ENCODE data around the gene KCNJ9. TPM values are rescaled to one million over a fixed set of nuclear protein-coding genes. Genes with fewer than 3 reads are reported as not detected.

Gene KCNJ9
- total RNA-seq, 1 donor, result not detected

GRCh38 chr1:160129966-160130365 is 48.6 kb downstream of the KCNJ9 start:
- Histone ChIP-seq H3K27me3 (ENCODE audit: insufficient read depth, low read length) (peaks cover 19% of the 10 kb centered on the region), H3K79me2 (ENCODE audit: insufficient read depth, low read length) (no peaks in the 10 kb centered on the region), H3K4me2 (ENCODE audit: insufficient read depth, low read length) (no peak overlapping the region)

GRCh38 chr1:160130486-160130885 is 49.1 kb downstream of the KCNJ9 start:
- no peak overlapping the region for H3K27ac ChIP-seq (ENCODE audit: low read depth, low read length)
- no peaks in the 10 kb centered on the region for H3K36me3 ChIP-seq (ENCODE audit: insufficient read depth, low read length)
- H3K4me1 ChIP-seq (ENCODE audit: insufficient read depth, low read length), result peaks cover 27% of the 10 kb centered on the region
- H3K79me2 ChIP-seq (ENCODE audit: insufficient read depth, low read length), result no peaks in the 10 kb centered on the region
- H3K9me3 ChIP-seq (ENCODE audit: low read depth, low read length), result no peaks in the 10 kb centered on the region
- no peak for DNase-seq (ENCODE audit: insufficient read length, low spot score, missing footprints)
- no peaks in the 10 kb centered on the region for H4K20me1 ChIP-seq (ENCODE audit: insufficient read depth, low read length)
- peaks cover 19% of the 10 kb centered on the region for H3K27me3 ChIP-seq (ENCODE audit: insufficient read depth, low read length)
- no peak overlapping the region for H3K4me3 ChIP-seq (ENCODE audit: insufficient read depth, low read length)
- H3K4me2 ChIP-seq (ENCODE audit: insufficient read depth, low read length), result no peak overlapping the region
- TF ChIP-seq CTCF (IDR thresholded peaks at IDR 0.05; ENCODE audit: extremely low read depth, low read depth, low read length), result no peak
- no peak overlapping the region for H2AFZ ChIP-seq (ENCODE audit: low read length)

More at GRCh38 chr1:160129966-160130365, 48.6 kb downstream of the KCNJ9 start:
- Histone ChIP-seq H3K4me1 (ENCODE audit: insufficient read depth, low read length) (peaks cover 32% of the 10 kb centered on the region), H2AFZ (ENCODE audit: low read length) (no peak overlapping the region), H4K20me1 (ENCODE audit: insufficient read depth, low read length) (no peaks in the 10 kb centered on the region), H3K27ac (ENCODE audit: low read depth, low read length) (no peak overlapping the region), H3K36me3 (ENCODE audit: insufficient read depth, low read length) (no peaks in the 10 kb centered on the region), H3K9me3 (ENCODE audit: low read depth, low read length) (no peaks in the 10 kb centered on the region), H3K4me3 (ENCODE audit: insufficient read depth, low read length) (no peak overlapping the region)
- no peak for DNase-seq (ENCODE audit: insufficient read length, low spot score, missing footprints)
- no peak for TF ChIP-seq CTCF (IDR thresholded peaks at IDR 0.05; ENCODE audit: extremely low read depth, low read depth, low read length)

GRCh38 chr1:160130939-160131338 is 49.6 kb downstream of the KCNJ9 start:
- Histone ChIP-seq H3K9me3 (ENCODE audit: low read depth, low read length) (no peaks in the 10 kb centered on the region), H3K79me2 (ENCODE audit: insufficient read depth, low read length) (no peaks in the 10 kb centered on the region), H3K4me3 (ENCODE audit: insufficient read depth, low read length) (no peak overlapping the region), H3K4me1 (ENCODE audit: insufficient read depth, low read length) (peaks cover 22% of the 10 kb centered on the region), H3K27me3 (ENCODE audit: insufficient read depth, low read length) (peaks cover 19% of the 10 kb centered on the region), H3K36me3 (ENCODE audit: insufficient read depth, low read length) (no peaks in the 10 kb centered on the region), H3K4me2 (ENCODE audit: insufficient read depth, low read length) (no peak overlapping the region), H2AFZ (ENCODE audit: low read length) (no peak overlapping the region), H3K27ac (ENCODE audit: low read depth, low read length) (no peak overlapping the region), H4K20me1 (ENCODE audit: insufficient read depth, low read length) (no peaks in the 10 kb centered on the region)
- no peak for DNase-seq (ENCODE audit: insufficient read length, low spot score, missing footprints)
- TF ChIP-seq CTCF (IDR thresholded peaks at IDR 0.05; ENCODE audit: extremely low read depth, low read depth, low read length), result no peak

GRCh38 chr1:160131803-160132565 is 50.6 kb downstream of the KCNJ9 start:
- Histone ChIP-seq H3K4me3 (ENCODE audit: insufficient read depth, low read length) (no peak overlapping the region), H2AFZ (ENCODE audit: low read length) (no peak overlapping the region), H3K4me1 (ENCODE audit: insufficient read depth, low read length) (peaks cover 14% of the 10 kb centered on the region), H3K4me2 (ENCODE audit: insufficient read depth, low read length) (no peak overlapping the region), H3K27ac (ENCODE audit: low read depth, low read length) (no peak overlapping the region), H3K36me3 (ENCODE audit: insufficient read depth, low read length) (no peaks in the 10 kb centered on the region), H3K9me3 (ENCODE audit: low read depth, low read length) (no peaks in the 10 kb centered on the region), H3K79me2 (ENCODE audit: insufficient read depth, low read length) (no peaks in the 10 kb centered on the region), H3K27me3 (ENCODE audit: insufficient read depth, low read length) (peaks cover 19% of the 10 kb centered on the region), H4K20me1 (ENCODE audit: insufficient read depth, low read length) (no peaks in the 10 kb centered on the region)
- no peak for DNase-seq (ENCODE audit: insufficient read length, low spot score, missing footprints)
- TF ChIP-seq CTCF (IDR thresholded peaks at IDR 0.05; ENCODE audit: extremely low read depth, low read depth, low read length), result no peak

Measured in osteoblast (primary cell).